Adrenal gland (tissue), 5 donors: ENCODE measurements around the gene DAZL.

Source experiments
- CTCF ChIP-seq, 6 experiments: fragments of 450-650 bp in 4 of 6; fragments of 200-600 bp in 2 of 6; sonication (generic) in 1 of 6; IDR thresholded peaks; 1 replicate in 5 of 6; 2 replicates in 1 of 6; pipeline versions ENCODE4 v1.5.1 to v1.8.0; 2016 to 2021; ENCODE audit warnings: antibody characterized with exemption in 6 of 6, mild to moderate bottlenecking in 2 of 6, moderate library complexity in 1 of 6
- POLR2A ChIP-seq, 2 donors: fragments of 450-650 bp; IDR thresholded peaks; one replicate each; pipeline ENCODE4 v1.6.1; 2017; ENCODE audit warnings: antibody characterized with exemption in 2 of 2, mild to moderate bottlenecking in 2 of 2, moderate library complexity in 1 of 2
- donor health status: DM: no; HTN: no; CAD: no.

- TF ChIP-seq POLR2A (IDR thresholded peaks at IDR 0.05) (no peak), CTCF (IDR thresholded peaks at IDR 0.05) (no peak)
These were observed 28.7 kb upstream of the DAZL start for GRCh38 chr3:16633948-16634347.
